Effector memory CD8-positive, alpha-beta T cell (primary cell): ENCODE measurements around the gene SERPINA3.
"Not testable (repeated sequence)": the region's sequence is repeated elsewhere in the genome, so short reads cannot be mapped to it uniquely, and the experiment has no call there.

Experiments used
- ATAC-seq: fragments of 150-1000 bp; cut with Tn5 transposase; replicated peaks from 2 replicates; pipeline ENCODE4 v1.10.0; 2021; ENCODE audit warnings: mild to moderate bottlenecking, moderate library complexity
- DNase-seq, 3 experiments: peaks; one replicate each; pipeline ENCODE4 v3.0.0; 2021
- H3K27ac Mint-ChIP-seq, 2 donors: one replicate each; pipeline ENCODE4 v1.8.0; 2022; ENCODE audit warnings: mild to moderate bottlenecking in 2 of 2, mixed read lengths in 2 of 2, moderate library complexity in 2 of 2
- H3K27me3 Mint-ChIP-seq, 2 donors: one replicate each; pipeline ENCODE4 v1.8.0; 2022; ENCODE audit warnings: mixed read lengths in 2 of 2
- H3K36me3 Mint-ChIP-seq: one replicate; pipeline ENCODE4 v1.8.0; 2022; ENCODE audit warnings: mild to moderate bottlenecking, moderate library complexity, mixed read lengths; ENCODE audit not compliant: insufficient read depth
- H3K4me1 Mint-ChIP-seq, 2 donors: one replicate each; pipeline ENCODE4 v1.8.0; 2022; ENCODE audit warnings: low read depth in 2 of 2, mixed read lengths in 2 of 2
- H3K4me3 Mint-ChIP-seq, 2 donors: one replicate each; pipeline ENCODE4 v1.8.0; 2022; ENCODE audit warnings: mild to moderate bottlenecking in 2 of 2, mixed read lengths in 2 of 2, moderate library complexity in 2 of 2
- H3K9me3 Mint-ChIP-seq, 2 donors: one replicate each; pipeline ENCODE4 v1.8.0; 2022; ENCODE audit warnings: mixed read lengths in 2 of 2

SERPINA3 gene

DNA sequence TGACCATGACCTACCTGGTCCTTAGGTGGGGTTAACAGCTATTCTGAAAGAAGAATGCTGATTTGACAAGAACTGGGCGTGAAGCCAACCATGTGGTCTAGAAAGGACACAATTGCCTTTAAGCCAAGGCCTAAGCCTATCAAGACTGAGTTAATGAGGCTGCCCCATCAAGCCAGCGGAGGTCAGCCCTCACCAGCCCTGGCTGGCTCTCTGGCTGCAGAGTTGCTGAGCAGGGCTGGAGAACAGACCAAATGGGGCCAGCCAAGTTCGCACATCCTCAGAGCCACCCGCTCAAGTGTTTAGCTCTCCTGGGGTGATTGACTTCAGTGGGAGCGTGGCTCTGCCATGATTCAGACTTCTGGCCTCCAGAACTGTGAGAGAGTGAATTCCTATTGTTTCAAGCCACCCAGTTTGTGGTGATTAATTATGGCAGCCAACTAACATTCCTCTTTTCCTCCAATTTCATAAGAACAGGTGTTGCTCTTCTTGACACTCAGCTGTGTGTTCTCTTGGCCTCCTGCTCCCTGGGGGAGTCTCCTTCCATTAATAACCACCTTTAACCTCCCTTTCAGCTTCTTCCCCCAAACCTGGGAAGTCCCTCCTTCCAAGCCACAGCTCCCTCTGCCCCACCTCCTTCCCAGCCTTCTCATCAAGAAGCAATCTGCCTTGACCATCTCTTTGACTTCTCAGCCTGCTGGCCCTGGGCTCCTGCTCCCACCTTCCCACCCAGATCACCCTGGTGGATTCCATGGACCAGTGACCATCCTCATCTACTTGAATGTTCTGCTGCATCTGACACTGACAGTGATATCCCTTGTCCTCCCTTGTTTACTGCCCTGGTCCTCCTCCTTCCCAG lies 36.2 kb upstream of the SERPINA3 start:
- no peak overlapping the region for H3K27ac Mint-ChIP-seq
- no peak overlapping the region for H3K4me3 Mint-ChIP-seq
- H3K4me1 Mint-ChIP-seq, result no peaks in the 10 kb centered on the region
- ATAC-seq, result no peak
- DNase-seq, result no peak
- H3K9me3 Mint-ChIP-seq, result peaks cover 0 to 1% of the 10 kb centered on the region in 2 donors
- H3K36me3 Mint-ChIP-seq, result no peaks in the 10 kb centered on the region
- peaks cover under 1 to 9% of the 10 kb centered on the region in 2 donors for H3K27me3 Mint-ChIP-seq

DNA sequence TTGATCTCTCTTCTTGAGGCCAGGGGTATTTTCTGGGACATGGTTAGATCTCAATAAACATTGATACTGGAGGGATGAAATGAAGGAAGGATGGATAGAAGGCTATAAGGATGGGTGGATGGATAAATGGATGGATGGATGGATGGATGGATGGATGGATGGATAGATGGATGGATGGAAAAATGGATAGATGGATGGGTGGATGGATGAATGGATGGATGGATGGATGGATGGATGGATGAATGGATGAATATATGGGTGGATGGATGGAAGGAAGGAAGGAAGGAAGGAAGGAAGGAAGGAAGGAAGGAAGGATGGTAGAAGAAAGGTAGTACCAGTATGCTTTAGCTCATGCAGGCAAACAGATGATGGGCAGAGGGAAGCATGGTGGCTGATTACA lies 34.7 kb upstream of the SERPINA3 start:
- not testable (repeated sequence) for H3K27me3 Mint-ChIP-seq, H3K27ac Mint-ChIP-seq, ATAC-seq, H3K4me1 Mint-ChIP-seq, H3K4me3 Mint-ChIP-seq, DNase-seq, H3K36me3 Mint-ChIP-seq, H3K9me3 Mint-ChIP-seq

DNA sequence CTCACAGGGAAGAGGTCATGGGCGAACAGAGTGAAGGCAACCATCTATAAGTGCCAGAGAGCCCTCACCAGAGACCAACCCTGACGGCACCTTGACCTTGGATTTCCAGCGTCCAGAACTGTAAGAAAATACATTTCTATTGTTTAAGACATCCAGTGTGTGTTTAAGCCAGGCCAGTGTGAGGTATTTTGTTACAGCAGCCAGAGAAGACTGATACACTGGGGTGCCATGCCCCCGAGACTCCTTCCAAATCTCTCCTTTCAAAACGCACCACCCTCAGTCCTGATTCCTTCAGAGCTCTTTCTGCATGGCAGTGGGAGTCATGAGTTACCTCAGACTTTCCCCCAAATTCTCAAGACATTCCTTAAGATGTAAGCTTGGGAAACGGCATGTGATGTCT lies 33.5 kb upstream of the SERPINA3 start:
- Mint-ChIP-seq H3K36me3 (peaks cover 3% of the 10 kb centered on the region), H3K4me1 (no peaks in the 10 kb centered on the region), H3K27ac (no peak overlapping the region), H3K9me3 (peaks cover 0 to 1% of the 10 kb centered on the region in 2 donors), H3K4me3 (no peak overlapping the region), H3K27me3 (peaks cover 12 to 18% of the 10 kb centered on the region in 2 donors)
- no peak for DNase-seq
- no peak for ATAC-seq

DNA sequence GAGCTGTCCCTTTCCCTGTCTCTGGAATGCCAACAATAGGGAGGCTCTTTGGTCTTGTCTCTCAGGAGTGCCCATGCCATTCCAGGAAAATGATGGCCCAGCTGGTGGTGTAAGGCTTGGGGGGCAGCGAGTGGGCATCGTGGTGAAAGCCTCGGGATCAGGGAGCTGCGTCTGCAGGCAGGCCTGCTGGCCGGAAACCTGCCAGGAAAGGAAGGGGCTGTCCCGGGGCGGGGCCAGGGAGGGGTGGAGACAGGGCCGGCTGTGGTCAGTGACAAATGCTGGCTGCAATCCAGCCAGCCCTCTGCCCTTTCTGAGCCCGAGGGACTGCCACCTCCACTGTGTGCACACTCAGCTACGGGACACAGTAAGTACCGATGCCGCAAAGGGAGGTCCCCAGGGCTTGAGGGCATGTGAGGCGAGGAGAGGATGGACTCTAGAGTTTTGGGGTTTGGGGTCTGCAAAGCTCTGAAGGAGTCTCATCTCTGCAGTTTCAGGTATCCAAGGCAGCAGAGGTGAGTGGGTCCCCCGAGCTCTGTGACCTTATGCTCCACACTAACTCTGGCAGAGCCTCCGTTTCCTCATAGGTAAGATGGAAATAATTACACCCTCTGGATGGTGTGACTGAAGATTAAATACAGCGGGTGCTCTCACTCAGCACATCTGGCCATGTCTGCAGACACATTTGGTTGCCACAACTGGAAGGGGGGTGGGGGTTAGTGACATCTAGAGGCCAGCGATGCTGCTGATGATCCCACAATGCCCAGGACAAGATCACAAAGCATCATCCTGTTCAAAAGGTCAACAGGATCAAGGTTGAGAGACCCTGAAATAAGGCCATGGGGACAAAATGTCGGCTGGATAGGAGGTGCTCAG lies 30.8 kb upstream of the SERPINA3 start, which contains the start of gene SERPINA5:
SERPINA5 (plus strand) TSS at position 300 of the 873 bp plus-strand sequence. CDS start 5,937 bp downstream, outside the sequence.
- no peaks in the 10 kb centered on the region for H3K4me1 Mint-ChIP-seq
- H3K4me3 Mint-ChIP-seq, result no peak within 1 kb of the TSS
- ATAC-seq (no peak), DNase-seq (no peak)
- H3K27me3 Mint-ChIP-seq, result peaks cover 23 to 34% of the 10 kb centered on the region in 2 donors
- peaks cover 0 to 1% of the 10 kb centered on the region in 2 donors for H3K9me3 Mint-ChIP-seq
- H3K36me3 Mint-ChIP-seq, result peaks cover 3% of the 10 kb centered on the region
- H3K27ac Mint-ChIP-seq, result no peak within 1 kb of the TSS

DNA sequence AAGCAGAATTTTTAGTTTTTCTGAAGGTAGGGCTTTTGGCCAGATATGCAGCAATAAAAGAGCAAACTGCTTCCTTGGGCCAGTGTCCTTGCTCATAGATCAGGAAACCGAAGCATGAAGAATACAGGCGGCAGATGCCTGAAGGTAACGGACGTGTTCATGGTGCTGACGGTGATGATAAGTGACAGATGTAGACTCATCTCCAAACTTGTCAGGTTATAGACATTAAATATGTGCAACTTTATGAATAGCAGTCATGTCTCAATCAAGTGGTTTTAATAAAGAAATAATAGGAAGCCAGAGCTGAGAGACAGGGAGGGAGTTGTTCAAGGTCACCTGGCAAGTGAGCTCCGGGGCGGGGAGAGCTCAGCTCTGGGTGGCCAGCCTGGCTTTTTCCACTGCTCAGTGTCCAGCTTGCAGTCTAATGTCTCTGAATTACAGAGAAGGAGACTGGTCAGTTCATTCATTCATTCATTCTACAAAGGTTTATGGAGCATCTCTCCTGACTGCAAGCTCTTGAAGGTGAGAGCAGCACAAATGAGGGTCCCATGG lies 29.9 kb upstream of the SERPINA3 start:
- no peak for ATAC-seq
- Mint-ChIP-seq H3K4me1 (no peaks in the 10 kb centered on the region), H3K36me3 (peaks cover 3% of the 10 kb centered on the region), H3K9me3 (peaks cover 0 to 1% of the 10 kb centered on the region in 2 donors), H3K27me3 (peaks cover 23 to 43% of the 10 kb centered on the region in 2 donors), H3K4me3 (no peak overlapping the region), H3K27ac (no peak overlapping the region)
- DNase-seq, result no peak

DNA sequence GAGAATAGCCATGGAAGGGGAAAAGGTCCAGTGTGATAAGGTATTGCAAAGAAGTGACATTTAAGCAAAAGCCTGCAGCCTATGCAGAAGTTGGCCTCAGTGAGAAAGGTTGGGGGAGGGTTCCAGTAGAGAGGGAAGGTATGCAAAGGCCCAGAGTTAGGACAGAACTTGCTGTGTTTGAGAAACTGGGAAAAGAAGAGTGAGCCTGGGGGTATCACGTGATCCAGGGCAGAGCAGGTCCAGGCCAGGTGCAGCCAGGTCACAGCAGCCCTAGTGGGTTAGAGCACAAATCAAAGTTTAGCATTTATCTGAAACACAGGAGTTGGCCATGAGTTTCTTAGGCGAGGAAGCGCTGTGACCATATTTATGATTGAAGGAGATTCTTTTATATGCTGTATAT lies 29.3 kb upstream of the SERPINA3 start:
- peaks cover 23 to 47% of the 10 kb centered on the region in 2 donors for H3K27me3 Mint-ChIP-seq

DNA sequence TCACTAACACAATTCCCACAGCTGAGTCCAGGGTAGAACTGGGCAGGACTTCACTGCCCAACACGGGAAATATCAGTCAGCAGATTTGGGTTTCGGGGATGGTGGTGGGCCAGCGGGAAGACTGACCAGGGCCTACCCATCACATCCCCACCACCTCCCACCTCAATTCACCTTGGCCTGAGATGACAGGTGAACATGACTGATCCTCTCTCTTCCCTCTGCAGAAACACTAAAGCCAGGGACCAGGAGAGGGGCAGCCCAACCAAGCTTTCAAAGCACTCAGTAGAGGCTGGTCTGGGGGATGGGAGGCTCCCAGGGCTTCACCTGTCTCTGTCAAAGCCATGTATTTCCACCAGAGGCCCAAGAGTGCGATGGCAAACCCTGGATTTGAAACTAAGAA lies 28.6 kb upstream of the SERPINA3 start:
- peaks cover 3% of the 10 kb centered on the region for H3K36me3 Mint-ChIP-seq
- DNase-seq (no peak), ATAC-seq (no peak)
- H3K4me3 Mint-ChIP-seq, result no peak overlapping the region
- no peak overlapping the region for H3K27ac Mint-ChIP-seq
- peaks cover 23 to 47% of the 10 kb centered on the region in 2 donors for H3K27me3 Mint-ChIP-seq
- H3K9me3 Mint-ChIP-seq, result peaks cover 0 to 1% of the 10 kb centered on the region in 2 donors
- no peaks in the 10 kb centered on the region for H3K4me1 Mint-ChIP-seq

More for the DNA sequence above, 29.3 kb upstream of the SERPINA3 start:
- Mint-ChIP-seq H3K4me1 (no peaks in the 10 kb centered on the region), H3K4me3 (no peak overlapping the region), H3K27ac (no peak overlapping the region), H3K36me3 (peaks cover 3% of the 10 kb centered on the region), H3K9me3 (peaks cover 0 to 1% of the 10 kb centered on the region in 2 donors)
- ATAC-seq (no peak), DNase-seq (no peak)

DNA sequence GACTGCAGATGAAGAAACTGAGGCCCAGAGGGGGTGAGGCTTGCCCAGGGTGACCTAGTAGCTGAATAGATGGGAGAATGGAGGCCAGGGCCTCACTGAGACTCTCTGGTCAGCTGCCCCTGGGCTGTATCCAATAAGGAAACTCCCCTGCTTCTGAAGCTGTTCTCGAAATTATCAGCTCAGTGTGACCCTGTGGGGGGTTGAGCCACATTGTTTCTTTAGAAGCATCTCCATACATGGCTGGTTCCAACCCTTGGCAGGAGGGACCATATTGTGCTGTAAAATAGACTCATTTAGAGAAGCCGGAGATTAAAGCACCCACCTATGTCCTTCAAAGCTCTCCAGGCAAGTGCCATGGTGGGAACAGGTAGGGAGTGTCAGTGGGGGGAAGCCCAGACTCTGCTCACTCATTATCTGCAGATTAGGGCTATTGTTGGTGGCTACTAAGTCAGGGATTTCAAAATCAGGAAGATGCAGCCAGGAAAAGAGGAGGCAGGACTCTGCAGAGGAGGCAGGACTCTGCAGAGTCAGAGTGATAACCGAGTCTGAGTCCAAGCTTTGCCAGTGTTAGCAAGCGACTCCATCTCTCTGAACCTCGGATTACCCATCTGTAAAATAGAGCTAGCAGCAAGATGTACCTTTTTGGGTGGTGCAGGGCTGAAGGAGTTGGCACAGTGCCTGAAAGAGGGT lies 27.5 kb upstream of the SERPINA3 start:
- peaks cover 14 to 47% of the 10 kb centered on the region in 2 donors for H3K27me3 Mint-ChIP-seq
- H3K36me3 Mint-ChIP-seq, result peaks cover 3% of the 10 kb centered on the region
- DNase-seq (no peak), ATAC-seq (no peak)
- no peaks in the 10 kb centered on the region for H3K9me3 Mint-ChIP-seq
- H3K27ac Mint-ChIP-seq, result no peak overlapping the region
- H3K4me3 Mint-ChIP-seq, result no peak overlapping the region
- H3K4me1 Mint-ChIP-seq, result no peaks in the 10 kb centered on the region

DNA sequence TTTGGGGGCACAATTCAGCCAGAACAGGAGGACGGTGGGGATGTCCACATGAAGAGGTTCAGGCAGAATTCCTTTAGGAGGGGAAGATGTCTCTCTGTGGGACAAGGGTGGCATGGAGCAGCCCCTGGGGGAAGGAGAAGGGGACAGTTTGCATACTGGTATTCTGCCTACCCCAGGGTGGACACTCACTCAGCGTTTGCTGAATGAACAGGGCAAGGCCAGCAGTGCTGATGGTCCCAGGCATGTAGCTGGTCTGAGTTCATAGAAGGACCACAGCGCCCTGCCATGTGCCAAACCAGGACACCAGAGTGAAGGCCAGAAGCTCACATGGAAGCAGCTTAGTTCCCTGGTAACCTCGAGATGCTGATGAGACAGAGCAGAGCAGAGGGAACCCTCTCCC lies 25.6 kb upstream of the SERPINA3 start:
- no peak overlapping the region for H3K27ac Mint-ChIP-seq
- no peaks in the 10 kb centered on the region for H3K4me1 Mint-ChIP-seq
- H3K36me3 Mint-ChIP-seq, result peaks cover 3% of the 10 kb centered on the region
- ATAC-seq, result no peak
- peaks cover 3 to 9% of the 10 kb centered on the region in 2 donors for H3K9me3 Mint-ChIP-seq
- peaks cover 14 to 47% of the 10 kb centered on the region in 2 donors for H3K27me3 Mint-ChIP-seq
- no peak overlapping the region for H3K4me3 Mint-ChIP-seq
- DNase-seq, result no peak

DNA sequence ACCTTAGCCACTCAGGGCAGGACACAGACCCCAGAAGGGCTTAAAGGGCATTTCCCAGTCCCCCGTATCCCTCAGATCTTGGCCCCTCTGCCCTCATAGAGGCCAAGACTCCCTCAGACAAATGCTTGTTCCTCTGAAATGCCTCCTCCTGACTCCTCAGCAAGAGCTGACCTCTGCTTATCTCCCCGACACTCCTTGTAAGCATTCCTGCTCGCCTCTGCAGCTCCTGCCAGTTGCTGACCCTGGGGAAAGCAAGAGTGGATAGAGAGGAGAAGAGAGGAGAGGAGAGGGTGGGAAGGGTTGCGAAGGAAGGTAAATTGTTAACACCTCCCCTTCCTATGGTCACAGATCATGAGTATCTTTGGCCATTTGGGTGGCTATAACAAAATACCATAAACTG lies 23.9 kb upstream of the SERPINA3 start:
- Mint-ChIP-seq H3K36me3 (no peaks in the 10 kb centered on the region), H3K9me3 (peaks cover 3 to 9% of the 10 kb centered on the region in 2 donors), H3K4me1 (no peaks in the 10 kb centered on the region), H3K27ac (no peak overlapping the region), H3K27me3 (peaks cover 5 to 39% of the 10 kb centered on the region in 2 donors), H3K4me3 (no peak overlapping the region)
- ATAC-seq, result no peak
- DNase-seq, result no peak

DNA sequence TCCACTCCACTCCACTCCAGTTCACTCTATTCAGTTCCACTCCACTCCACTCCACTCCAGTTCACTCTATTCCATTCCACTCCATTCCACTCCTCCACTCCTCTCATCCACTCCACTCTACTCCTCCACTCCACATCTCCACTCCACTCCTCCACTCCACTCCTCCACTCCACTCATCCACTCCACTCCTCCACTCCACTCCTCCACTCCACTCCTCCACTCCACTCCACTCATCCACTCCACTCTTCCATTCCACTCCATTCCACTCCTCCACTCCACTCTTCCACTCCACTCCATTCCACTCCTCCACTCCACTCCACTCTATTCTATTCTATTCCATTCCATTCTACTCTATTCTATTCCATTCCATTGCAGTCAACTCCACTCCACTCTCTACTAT lies 21.1 kb upstream of the SERPINA3 start:
- ATAC-seq (no peak), DNase-seq (no peak)
- Mint-ChIP-seq H3K9me3 (peaks cover 3 to 9% of the 10 kb centered on the region in 2 donors), H3K4me1 (no peaks in the 10 kb centered on the region), H3K4me3 (no peak overlapping the region), H3K27me3 (peaks cover 8 to 39% of the 10 kb centered on the region in 2 donors), H3K36me3 (no peaks in the 10 kb centered on the region), H3K27ac (no peak overlapping the region)

DNA sequence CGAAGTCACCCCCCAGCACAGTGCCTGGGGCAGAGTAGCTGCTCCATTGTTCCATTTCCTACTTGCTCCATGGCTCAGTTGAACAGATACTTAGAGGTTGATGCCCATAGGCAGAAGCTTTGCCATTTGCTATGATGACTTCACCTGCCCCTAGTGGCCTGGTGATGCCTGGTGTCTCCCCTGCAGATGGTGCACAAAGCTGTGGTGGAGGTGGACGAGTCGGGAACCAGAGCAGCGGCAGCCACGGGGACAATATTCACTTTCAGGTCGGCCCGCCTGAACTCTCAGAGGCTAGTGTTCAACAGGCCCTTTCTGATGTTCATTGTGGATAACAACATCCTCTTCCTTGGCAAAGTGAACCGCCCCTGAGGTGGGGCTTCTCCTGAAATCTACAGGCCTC lies 20.3 kb upstream of the SERPINA3 start:
- DNase-seq (no peak), ATAC-seq (no peak)
- Mint-ChIP-seq H3K27me3 (peaks cover 13 to 32% of the 10 kb centered on the region in 2 donors), H3K27ac (no peak overlapping the region), H3K4me3 (no peak overlapping the region), H3K9me3 (peaks cover 3 to 9% of the 10 kb centered on the region in 2 donors), H3K4me1 (no peaks in the 10 kb centered on the region), H3K36me3 (no peaks in the 10 kb centered on the region)

DNA sequence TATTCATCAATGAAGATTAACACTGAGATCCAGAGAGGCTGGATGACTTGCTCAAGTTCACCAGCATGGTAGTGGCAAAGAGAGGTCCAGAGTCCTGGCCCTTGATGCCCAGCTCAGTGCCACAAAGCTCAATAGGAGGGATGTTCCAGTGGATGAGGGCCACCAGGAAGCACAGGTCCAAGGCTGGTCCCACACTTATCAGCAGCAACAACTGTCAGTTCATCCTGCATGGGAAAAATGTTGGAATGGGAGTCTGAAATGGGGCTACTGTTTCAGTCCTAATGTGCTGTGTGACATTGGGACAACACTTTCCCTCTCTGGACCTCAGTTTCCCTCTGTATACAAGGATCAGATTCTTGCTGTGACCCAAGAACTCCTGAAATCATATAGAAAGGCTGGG lies 19.7 kb upstream of the SERPINA3 start:
- ATAC-seq (no peak), DNase-seq (no peak)
- no peak overlapping the region for H3K27ac Mint-ChIP-seq
- peaks cover 3 to 9% of the 10 kb centered on the region in 2 donors for H3K9me3 Mint-ChIP-seq
- H3K27me3 Mint-ChIP-seq, result peaks cover 18 to 26% of the 10 kb centered on the region in 2 donors
- H3K4me1 Mint-ChIP-seq, result no peaks in the 10 kb centered on the region
- H3K4me3 Mint-ChIP-seq, result no peak overlapping the region
- H3K36me3 Mint-ChIP-seq, result no peaks in the 10 kb centered on the region
